ENCODE results near the gene IQCB1.
"Not testable (repeated sequence)": the region's sequence is repeated elsewhere in the genome, so short reads cannot be mapped to it uniquely, and the experiment has no call there.

Gene IQCB1

GRCh38 chr3:121748680-121749275, 86.1 kb downstream of the IQCB1 start:
- no peak for DNase-seq (ENCODE audit: low read depth)

GRCh38 chr3:121747976-121748375, 86.9 kb downstream of the IQCB1 start:
- DNase-seq (ENCODE audit: low read depth): no peak

- not testable (repeated sequence) for DNase-seq (ENCODE audit: low read depth)
Measured at GRCh38 chr3:121743106-121743505, 91.8 kb downstream of the IQCB1 start.

- no peak for DNase-seq (ENCODE audit: low read depth)
Measured at GRCh38 chr3:121740896-121741295, 94.0 kb downstream of the IQCB1 start.

GRCh38 chr3:121739902-121740301, 95.0 kb downstream of the IQCB1 start:
- DNase-seq (ENCODE audit: low read depth): no peak

- DNase-seq (ENCODE audit: low read depth): no peak
Measured at GRCh38 chr3:121737644-121738043, 97.2 kb downstream of the IQCB1 start.

GRCh38 chr3:121736112-121736511, 98.7 kb downstream of the IQCB1 start:
- no peak for DNase-seq (ENCODE audit: low read depth)

GRCh38 chr3:121735047-121735696, 99.7 kb downstream of the IQCB1 start:
- no peak for DNase-seq (ENCODE audit: low read depth)

GRCh38 chr3:121730940-121731687, 103.7 kb downstream of the IQCB1 start:
- no peak for DNase-seq (ENCODE audit: low read depth)

GRCh38 chr3:121724130-121724529, 110.7 kb downstream of the IQCB1 start:
- DNase-seq (ENCODE audit: low read depth): no peak

GRCh38 chr3:121723485-121723884, 111.4 kb downstream of the IQCB1 start:
- DNase-seq (ENCODE audit: low read depth): no peak

GRCh38 chr3:121722411-121722810, 112.4 kb downstream of the IQCB1 start:
- DNase-seq (ENCODE audit: low read depth): no peak

- no peak for DNase-seq (ENCODE audit: low read depth)
Measured at GRCh38 chr3:121720163-121720562, 114.7 kb downstream of the IQCB1 start.

Measured in stimulated activated CD8-positive, alpha-beta memory T cell treated with anti-CD3 and anti-CD28 coated beads, Interleukin-4, amount 100 ng/mL, for 24 hours (primary cell).